H1 (cell line): ENCODE measurements around the gene USP35. TPM values are rescaled to one million over a fixed set of nuclear protein-coding genes. Genes with fewer than 3 reads are reported as not detected.

Source experiments
- CBX8 ChIP-seq: fragments of 300-800, 300-1000 bp; sonication (generic); IDR thresholded peaks from 2 replicates; pipeline ENCODE4 v1.7.1; 2016; ENCODE audit warnings: low read depth, low read length, borderline replicate concordance
- EGR1 ChIP-seq: IDR thresholded peaks from 2 replicates; pipeline ENCODE4 v1.6.1; 2011; ENCODE audit warnings: low read depth, low read length, borderline replicate concordance
- HDAC6 ChIP-seq: IDR thresholded peaks from one replicate; pipeline ENCODE4 v1.7.1; 2012; ENCODE audit warnings: low read depth, mild to moderate bottlenecking, inconsistent platforms, low read length, moderate library complexity
- RFX5 ChIP-seq: IDR thresholded peaks from 2 replicates; pipeline ENCODE4 v1.6.1; 2011; ENCODE audit warnings: low read depth, low read length, improper control_type of control experiment, borderline replicate concordance
- SIN3A ChIP-seq, 2 experiments: IDR thresholded peaks in 1 of 2; conservative IDR thresholded peaks in 1 of 2; 2 replicates each; pipeline ENCODE4 v1.6.1; 2011 to 2012; ENCODE audit warnings: low read length in 2 of 2, improper control_type of control experiment in 1 of 2, low read depth in 1 of 2, mild to moderate bottlenecking in 1 of 2
- SIX5 ChIP-seq: IDR thresholded peaks from 2 replicates; pipeline ENCODE4 v1.6.1; 2011; ENCODE audit warnings: mild to moderate bottlenecking, low read depth, low read length
- polyA plus RNA-seq, 7 experiments: library from polyadenylated mRNA; depleted of rRNA in 3 of 7; stranded (reverse) in 5 of 7; unstranded in 2 of 7; fragments of >200 nt in 5 of 7; fragments of 200-250 nt in 2 of 7; gene quantifications; 1 replicate in 5 of 7; 2 replicates in 1 of 7; 4 replicates in 1 of 7; pipeline versions ENCODE4 v1.2.1 to v1.2.3, GENCODE V29; 2011 to 2013; ENCODE audit warnings: missing spikeins in 2 of 7, mixed read lengths in 2 of 7
- total RNA-seq: library from RNA; stranded (reverse); fragmentation: NEBNext Ultra II Directional; extraction: Animal tissue kit (Norgen Biotek cat#: 25700); gene quantifications from 2 replicates; pipeline ENCODE4 v1.2.1, GENCODE V29; 2021

The USP35 gene
- total and polyA plus RNA-seq, 2 of the 8 experiments (the other 6 are each of a cell fraction or from before 2014, with no cell fraction given), result 4.6 to 6.8 TPM

DNA sequence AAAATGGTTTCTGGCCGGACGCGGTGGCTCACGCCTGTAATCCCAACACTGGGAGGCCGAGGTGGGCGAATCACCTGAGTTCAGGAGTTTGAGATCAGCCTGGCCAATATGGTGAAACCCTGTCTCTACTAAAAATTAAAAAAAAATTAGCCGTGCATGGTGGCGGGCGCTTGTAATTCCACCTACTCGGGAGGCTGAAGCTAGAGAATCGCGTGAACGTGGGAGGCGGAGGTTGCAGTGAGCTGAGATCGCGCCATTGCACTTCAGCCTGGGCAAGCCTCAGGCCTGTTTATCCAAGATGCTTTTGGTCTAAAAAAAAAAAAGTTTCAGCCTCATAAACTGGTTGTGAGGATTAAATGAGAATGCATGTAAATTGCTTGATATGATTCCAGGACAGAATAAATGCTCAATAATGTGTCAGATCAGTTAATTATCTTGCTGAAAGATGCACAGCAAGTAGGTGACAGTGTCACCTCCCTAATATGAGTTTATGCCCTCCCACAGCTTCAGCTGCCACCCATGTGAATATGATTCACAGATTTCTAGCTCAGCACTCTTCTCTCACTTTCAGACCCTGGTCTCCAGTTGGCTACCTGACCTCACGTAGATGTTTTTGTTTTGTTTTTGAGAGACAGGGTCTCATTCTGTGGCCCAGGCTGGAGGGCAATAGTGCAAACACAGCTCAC is 48.2 kb upstream of the USP35 start (continued):
- TF ChIP-seq SIN3A (conservative IDR thresholded peaks at IDR 0.05 in 1 of 2, IDR thresholded peaks at IDR 0.05 in 1 of 2; ENCODE audit: low read depth in 1 of 2, low read length in 2 of 2) (no peak), EGR1 (no peak), SIX5 (no peak), HDAC6 (no peak), CBX8 (no peak), RFX5 (no peak)
